HL-60 (cell line): ENCODE data around the gene UBE2J1.

Experiments used
- POLR2AphosphoS5 ChIP-seq: IDR thresholded peaks from 2 replicates; pipeline ENCODE4 v1.6.1; 2012; ENCODE audit warnings: low read depth
- TF ChIP-seq, protein P1 (sequence below): IDR thresholded peaks from one replicate; pipeline ENCODE4 v1.5.1; 2011; ENCODE audit warnings: low read length, control low read depth, inconsistent platforms; ENCODE audit not compliant: insufficient read depth
- TF ChIP-seq, protein P2 (sequence below): IDR thresholded peaks from 2 replicates; pipeline ENCODE4 v1.6.1; 2012; ENCODE audit warnings: low read depth; ENCODE audit not compliant: insufficient replicate concordance

- TF ChIP-seq, protein P1, sequence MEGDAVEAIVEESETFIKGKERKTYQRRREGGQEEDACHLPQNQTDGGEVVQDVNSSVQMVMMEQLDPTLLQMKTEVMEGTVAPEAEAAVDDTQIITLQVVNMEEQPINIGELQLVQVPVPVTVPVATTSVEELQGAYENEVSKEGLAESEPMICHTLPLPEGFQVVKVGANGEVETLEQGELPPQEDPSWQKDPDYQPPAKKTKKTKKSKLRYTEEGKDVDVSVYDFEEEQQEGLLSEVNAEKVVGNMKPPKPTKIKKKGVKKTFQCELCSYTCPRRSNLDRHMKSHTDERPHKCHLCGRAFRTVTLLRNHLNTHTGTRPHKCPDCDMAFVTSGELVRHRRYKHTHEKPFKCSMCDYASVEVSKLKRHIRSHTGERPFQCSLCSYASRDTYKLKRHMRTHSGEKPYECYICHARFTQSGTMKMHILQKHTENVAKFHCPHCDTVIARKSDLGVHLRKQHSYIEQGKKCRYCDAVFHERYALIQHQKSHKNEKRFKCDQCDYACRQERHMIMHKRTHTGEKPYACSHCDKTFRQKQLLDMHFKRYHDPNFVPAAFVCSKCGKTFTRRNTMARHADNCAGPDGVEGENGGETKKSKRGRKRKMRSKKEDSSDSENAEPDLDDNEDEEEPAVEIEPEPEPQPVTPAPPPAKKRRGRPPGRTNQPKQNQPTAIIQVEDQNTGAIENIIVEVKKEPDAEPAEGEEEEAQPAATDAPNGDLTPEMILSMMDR, result no peak
- TF ChIP-seq POLR2AphosphoS5, result no peak
- TF ChIP-seq, protein P2, sequence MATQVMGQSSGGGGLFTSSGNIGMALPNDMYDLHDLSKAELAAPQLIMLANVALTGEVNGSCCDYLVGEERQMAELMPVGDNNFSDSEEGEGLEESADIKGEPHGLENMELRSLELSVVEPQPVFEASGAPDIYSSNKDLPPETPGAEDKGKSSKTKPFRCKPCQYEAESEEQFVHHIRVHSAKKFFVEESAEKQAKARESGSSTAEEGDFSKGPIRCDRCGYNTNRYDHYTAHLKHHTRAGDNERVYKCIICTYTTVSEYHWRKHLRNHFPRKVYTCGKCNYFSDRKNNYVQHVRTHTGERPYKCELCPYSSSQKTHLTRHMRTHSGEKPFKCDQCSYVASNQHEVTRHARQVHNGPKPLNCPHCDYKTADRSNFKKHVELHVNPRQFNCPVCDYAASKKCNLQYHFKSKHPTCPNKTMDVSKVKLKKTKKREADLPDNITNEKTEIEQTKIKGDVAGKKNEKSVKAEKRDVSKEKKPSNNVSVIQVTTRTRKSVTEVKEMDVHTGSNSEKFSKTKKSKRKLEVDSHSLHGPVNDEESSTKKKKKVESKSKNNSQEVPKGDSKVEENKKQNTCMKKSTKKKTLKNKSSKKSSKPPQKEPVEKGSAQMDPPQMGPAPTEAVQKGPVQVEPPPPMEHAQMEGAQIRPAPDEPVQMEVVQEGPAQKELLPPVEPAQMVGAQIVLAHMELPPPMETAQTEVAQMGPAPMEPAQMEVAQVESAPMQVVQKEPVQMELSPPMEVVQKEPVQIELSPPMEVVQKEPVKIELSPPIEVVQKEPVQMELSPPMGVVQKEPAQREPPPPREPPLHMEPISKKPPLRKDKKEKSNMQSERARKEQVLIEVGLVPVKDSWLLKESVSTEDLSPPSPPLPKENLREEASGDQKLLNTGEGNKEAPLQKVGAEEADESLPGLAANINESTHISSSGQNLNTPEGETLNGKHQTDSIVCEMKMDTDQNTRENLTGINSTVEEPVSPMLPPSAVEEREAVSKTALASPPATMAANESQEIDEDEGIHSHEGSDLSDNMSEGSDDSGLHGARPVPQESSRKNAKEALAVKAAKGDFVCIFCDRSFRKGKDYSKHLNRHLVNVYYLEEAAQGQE, result no peak
Measured at GRCh38 chr6:89320012-89320559, 32.4 kb downstream of the UBE2J1 start.
